Astrocyte of the spinal cord (primary cell): ENCODE results near the gene NFAM1.

ENCODE experiments used
- DNase-seq: peaks from one replicate; pipeline ENCODE4 v3.0.0; 2011; ENCODE audit warnings: low read depth, low spot score
- H3K4me3 ChIP-seq: 2 replicates; pipeline ENCODE4 v1.5.1; 2011; ENCODE audit warnings: low read depth, mild to moderate bottlenecking, low read length, moderate library complexity
- CTCF ChIP-seq: IDR thresholded peaks from 2 replicates; pipeline ENCODE4 v1.5.1; 2012; ENCODE audit warnings: low read depth, mild to moderate bottlenecking, low read length, inconsistent platforms
- in situ Hi-C: cut with HindIII; loops from 2 replicates; pipeline ENCODE4 v1.10.0; 2017; ENCODE audit warnings: low sequenced_read_pairs

The NFAM1 gene

GRCh38 chr22:42336527-42337227, 95.5 kb downstream of the NFAM1 start:
- H3K4me3 ChIP-seq, result no peak overlapping the region
- TF ChIP-seq CTCF, result no peak
- in situ Hi-C loops, result no loop called here
- no peak for DNase-seq

GRCh38 chr22:42335839-42336378, 96.3 kb downstream of the NFAM1 start:
- H3K4me3 ChIP-seq, result no peak overlapping the region
- DNase-seq, result no peak
- TF ChIP-seq CTCF, result no peak
- in situ Hi-C loops, result no loop called here

DNA sequence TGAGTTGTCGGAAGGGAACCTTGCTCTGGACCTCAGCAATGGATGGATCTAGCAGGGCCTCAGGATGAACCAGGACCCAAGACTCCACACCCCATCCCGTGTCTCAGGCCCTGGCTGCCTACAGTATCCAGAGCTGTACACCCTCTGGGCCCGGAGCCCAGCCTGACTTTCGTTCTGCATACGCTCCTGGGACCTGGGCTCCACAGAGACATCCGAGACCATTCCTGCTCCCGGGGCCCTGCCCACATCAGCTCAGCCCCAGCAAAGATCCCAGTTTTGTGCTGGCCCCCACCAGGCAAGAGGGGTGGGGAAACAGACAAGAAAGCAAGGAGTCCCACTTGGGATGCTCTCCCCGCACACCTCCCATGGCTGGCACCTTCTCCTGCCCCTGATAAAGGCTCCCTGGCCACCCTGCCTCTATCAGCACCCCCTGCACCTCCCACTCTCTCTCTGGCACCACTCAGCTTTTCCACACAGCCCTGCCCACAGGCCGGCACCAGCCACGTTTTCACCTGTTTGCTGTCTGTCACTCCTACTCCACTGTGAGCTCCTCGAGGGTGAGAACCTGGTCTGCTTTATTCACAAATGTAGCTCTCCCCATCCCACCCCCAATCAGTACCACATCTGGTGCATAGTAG, 97.2 kb downstream of the NFAM1 start:
- DNase-seq, result no peak
- in situ Hi-C loops, result no loop called here
- H3K4me3 ChIP-seq, result no peak overlapping the region
- no peak for TF ChIP-seq CTCF

GRCh38 chr22:42333544-42333943, 98.7 kb downstream of the NFAM1 start:
- no peak overlapping the region for H3K4me3 ChIP-seq
- in situ Hi-C loops, result no loop called here
- no peak for TF ChIP-seq CTCF
- DNase-seq, result no peak

DNA sequence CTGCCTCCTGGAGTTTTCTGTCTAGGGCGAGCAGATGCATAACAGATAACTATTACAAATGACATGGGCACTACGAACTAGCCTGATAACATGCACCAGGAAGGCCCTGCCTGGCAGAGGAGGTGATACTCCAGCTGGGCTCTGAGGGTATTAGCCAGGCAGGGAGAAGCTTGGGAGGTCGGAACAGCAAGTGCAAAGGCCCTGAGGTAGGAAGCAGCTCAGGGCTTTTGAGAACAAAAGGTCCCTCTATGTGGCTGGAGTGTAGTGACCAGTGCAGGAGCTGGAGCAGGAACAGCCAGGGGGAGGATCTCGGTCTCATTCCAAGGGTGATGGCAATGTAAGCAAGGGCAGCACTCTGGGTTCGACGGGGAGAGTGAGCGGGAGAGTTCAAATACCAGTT, 100.1 kb downstream of the NFAM1 start:
- DNase-seq, result no peak
- H3K4me3 ChIP-seq, result no peak overlapping the region
- no peak for TF ChIP-seq CTCF
- in situ Hi-C loops, result no loop called here

DNA sequence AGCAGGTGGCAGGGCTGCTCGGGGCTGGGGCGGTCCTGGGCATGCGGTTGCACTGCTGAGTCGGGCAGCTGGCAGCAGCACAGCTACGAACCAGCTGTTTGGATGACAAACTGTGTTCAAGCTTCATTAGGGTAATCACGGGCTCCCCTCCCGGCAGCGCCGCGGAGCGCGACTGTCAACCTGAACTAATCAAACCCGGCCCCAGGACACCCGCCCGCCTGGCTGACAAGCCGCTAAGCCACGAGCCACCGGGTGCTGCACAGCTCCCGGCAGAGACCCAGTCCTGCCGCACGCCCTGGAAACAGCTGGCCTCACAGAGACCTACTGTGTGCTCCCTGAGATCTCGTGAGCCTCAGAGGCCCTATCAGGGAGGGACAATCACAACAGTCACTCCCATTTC, 101.2 kb downstream of the NFAM1 start:
- H3K4me3 ChIP-seq, result no peak overlapping the region
- in situ Hi-C loops, result no loop called here
- DNase-seq, result no peak
- no peak for TF ChIP-seq CTCF
